GM19023 (cell line): ENCODE measurements around the gene TBC1D8.

Source experiments
- ATAC-seq: cut with Tn5 transposase; IDR thresholded peaks from one replicate; pipeline ENCODE4 v1.9.1; 2021; ENCODE audit warnings: mild to moderate bottlenecking, moderate library complexity; ENCODE audit not compliant: unreplicated experiment

TBC1D8 gene

DNA sequence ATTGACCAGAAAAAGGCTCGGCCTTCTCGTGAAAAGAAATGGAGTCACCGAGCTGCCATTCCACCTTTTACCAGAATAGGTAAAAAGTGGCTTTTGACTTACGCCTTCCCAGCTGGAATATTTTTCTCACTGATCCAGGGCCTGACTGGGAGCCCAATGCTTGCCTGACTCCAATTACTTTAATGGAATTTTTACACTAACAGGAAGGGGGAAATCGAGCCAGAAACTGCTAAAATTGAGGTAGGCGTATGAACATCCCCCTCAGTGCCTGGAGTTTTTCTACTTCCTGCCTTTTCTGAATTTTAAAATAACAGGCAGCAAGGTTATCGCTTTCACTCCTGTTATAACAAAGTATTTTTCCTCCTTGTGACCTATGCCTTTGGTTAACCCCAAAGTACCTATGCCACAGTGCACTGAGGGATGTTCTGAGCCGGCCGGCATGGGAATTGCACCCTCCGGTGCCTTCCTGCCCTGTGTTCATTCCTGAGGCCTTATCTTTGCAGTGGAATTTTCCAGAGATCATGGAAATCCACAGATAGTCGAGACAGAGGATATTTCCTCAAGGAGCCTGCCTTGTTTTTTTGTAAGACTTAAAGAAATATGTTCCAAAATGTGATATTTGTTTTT is 167.4 kb downstream of the TBC1D8 start:
- ATAC-seq = no peak

DNA sequence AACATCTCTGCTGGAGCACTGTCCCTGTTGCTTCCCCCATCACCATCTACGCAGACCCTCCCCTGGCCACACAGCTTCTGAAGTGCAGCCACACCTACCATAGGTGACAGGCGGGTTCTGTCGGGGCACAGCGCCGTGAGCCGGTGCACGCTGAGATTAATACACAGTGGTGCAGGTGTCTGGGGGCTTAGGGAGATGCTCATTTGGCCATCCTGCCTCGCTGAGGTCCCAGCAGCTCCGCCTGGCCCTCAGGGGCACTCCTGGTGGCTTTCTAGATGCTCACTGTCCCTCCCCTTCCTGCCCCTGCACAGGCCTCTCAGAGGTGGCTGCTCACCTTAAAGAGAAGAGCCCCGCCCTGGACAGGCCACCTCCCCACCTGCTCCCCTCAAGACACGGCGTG is 168.0 kb downstream of the TBC1D8 start:
- no peak for ATAC-seq

DNA sequence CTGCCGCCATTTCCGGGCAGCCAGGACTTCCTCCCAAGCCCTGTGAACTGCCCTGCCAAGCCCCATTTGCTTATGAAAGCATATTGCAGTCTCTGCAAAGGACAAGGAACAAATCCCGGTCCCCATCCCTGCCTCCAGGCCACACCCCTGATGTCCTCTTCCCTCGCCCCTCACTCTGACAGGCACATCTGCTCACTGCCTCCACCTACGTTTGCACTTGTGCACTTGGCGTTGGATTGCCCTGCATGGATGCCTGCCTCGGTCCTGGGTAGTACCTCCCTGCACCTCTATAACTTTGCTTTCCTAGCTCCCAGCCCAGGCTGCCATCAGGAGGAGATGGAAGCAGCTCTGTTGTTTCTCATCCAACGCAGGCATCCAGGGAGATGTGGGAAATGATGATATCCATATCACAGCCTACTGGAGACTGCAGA is 168.7 kb downstream of the TBC1D8 start:
- ATAC-seq = no peak

DNA sequence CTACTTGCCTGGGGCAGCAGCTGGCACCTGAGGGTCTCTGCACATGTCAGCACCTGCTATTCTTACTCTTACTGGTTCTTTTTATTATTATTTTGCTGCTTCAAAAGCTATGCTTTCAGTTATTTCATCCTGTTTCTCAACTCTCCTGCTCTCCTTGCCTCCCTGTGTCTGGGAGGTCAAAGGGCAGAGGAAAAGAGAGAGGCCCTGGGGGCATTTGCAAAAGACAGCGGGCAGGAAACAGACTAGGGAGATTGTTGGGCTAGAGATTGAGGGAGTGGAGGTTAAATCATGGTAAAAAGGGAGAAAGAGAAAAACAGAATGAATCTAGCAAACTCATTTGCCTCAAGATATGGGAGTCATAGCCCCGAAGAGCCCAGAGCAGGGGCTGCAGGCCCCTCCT is 170.2 kb downstream of the TBC1D8 start:
- ATAC-seq = no peak

DNA sequence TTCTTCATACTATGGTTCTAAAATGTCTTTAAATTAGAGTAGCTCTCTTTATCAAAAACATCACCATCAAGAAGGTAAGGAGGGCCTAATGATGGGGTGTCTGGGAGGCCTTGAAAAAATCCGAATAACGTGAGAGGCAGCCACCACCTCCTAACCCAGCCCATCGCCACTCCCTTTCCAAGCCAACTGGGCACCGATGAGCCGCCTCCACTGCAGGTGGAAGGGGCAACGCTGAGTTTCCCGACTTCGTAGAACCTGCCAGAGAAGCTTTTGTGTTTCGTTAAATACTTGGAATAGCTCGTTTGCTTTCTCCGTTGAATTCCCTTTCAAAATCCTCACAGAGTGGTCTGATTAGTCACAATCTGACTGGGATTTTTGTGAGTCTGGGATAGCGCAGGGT is 171.1 kb downstream of the TBC1D8 start:
- no peak for ATAC-seq

DNA sequence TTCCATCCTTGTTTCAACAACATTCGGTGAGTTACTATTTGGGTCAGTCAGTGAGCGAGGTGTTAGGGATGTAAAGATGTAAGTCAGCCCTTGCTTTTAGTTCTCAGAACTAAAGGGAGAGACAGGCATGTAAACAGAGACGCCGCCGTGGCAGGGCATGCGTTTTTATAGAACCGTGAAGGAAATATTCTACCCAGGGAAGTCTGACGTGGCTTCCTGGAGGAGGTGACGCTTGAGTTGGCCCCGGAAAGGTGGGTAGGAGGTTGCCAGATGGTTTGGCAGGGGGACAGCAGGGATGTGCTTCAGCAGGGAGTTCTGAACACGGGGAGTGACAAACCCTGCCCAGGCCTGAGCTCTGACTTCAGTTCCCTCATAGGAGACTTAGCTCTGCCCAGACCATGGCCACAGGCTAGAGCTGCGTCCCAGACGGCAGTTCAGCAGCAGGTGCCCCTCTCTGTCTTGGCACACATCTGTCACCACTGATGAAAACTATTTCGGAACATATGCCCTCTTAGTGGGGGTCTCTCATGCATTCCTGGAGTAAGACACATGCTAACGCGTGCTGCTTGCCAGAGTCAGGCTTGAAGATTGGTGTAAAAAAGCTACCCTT is 172.5 kb downstream of the TBC1D8 start:
- ATAC-seq = no peak

DNA sequence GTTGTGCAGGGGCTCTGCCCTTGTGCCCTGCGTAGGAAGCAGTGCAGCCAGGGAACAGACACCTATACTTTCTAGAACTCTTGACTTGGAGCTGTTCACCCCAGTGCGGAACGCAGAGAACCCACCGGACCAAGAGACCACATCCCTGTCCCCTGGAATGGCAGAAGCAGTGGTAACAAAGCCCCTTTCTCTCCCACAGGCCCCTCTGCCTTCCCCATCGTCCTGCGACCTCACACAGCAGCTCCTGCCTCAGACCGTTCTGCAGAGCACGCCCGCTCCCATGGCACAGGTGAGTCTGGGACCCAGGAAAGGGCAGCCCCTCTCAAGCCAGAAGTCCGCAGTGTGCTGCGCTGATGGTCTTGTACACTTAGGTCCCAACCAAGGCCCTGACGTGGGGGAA is 173.7 kb downstream of the TBC1D8 start:
- ATAC-seq = no peak

DNA sequence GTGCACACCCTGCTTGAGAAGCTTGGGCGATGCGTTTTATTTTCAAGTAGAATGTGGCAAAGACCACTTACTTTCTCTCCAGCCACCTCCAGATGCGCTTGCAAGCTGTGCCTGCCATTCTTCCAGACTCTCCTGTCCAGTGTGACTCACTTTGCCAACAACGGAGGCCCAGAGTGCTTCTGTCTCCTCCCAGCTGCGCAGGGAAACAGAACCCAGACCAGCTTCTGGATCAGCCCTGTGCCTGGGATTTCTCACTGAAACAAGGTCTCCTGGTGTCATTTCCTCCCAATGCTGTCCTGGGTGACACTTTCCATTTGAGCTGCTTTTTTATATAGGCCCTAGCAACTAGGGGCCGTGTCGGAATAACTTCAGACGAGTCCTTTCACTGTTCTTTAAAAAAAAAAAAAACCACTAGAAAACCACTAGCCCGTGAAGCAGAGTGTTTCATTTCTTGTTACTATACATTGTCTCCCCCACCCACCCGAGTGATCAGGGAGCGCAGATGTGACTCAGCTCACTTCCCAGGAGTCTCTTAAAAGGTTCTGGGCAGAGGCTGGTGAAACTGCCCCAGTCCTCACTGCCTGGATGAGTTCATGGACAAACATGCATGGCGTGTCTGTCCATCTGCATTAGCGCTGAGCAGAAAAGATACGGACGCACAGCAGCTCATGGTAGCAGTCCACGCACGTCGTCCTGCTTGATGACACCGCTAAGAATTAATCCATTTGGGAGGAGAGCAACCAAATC is 174.4 kb downstream of the TBC1D8 start:
- peak; percentile 77 for ATAC-seq

DNA sequence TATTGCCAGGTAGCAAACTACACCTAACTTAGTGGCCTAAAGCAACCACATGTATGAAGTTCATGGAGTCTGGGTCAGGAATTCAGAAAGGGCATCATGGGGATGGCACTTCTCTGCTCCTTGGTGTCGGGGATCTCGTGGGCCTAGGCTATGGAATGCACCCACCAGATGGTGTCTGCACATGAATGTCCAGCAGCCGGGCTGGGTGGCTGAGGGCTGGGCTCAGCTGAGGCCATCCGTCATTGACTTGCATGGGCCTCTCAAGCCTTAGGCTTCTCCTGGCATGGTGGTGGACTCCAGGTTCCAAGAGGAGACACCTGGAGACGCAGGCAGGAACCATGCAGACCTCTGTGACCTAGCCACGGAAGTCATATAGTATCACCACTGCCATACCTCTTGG is 175.1 kb downstream of the TBC1D8 start:
- no peak for ATAC-seq

DNA sequence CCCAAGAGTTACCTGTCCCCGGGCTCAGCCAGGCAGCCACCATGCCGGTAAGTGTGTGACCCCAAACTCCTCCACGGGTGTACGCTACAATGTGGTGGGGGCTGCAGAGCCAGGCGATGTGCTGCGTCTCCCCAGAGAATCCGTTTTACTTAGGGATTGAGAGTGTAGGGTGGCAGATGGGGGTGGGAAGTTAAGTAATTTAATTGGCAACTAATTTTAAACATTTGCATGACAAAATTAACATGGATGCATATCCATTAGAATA is 175.7 kb downstream of the TBC1D8 start:
- ATAC-seq = no peak

DNA sequence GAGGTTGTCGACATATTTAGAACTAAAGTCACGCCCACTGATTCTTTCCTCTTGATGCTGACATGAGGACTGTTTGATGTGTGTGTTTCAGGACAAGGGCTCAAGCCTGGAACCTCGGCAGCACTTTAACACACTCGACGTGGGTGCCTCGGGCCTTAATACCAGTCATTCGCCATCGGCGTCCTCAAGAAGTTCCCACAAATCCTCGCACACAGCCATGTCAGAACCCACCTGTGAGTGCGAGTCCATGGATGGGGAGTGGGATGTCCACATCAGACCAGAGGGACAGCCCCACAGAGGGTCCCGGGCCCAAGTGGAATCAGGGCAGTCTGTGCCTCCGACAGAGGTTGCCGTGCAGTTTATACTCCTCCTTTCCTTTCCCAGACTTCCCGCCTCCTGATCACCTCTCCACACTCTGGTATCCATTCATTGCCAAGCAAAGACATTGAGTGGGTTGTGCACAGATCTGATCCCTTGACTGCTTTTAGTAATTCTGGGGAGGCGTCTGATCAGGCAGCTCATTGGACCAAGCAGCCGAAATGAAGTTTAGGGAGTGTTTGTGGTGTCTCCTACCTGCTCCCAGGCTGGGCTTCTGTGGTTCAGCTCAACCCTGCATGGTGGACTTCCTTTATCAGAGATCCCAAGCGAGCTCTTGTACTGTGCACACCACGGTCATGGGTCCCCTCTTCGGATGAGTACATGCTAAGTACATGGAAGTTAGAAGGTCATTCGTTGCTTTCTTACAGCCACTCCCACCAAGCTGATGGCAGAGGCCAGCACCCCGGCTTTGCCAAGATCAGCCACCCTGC is 176.3 kb downstream of the TBC1D8 start:
- ATAC-seq = no peak

DNA sequence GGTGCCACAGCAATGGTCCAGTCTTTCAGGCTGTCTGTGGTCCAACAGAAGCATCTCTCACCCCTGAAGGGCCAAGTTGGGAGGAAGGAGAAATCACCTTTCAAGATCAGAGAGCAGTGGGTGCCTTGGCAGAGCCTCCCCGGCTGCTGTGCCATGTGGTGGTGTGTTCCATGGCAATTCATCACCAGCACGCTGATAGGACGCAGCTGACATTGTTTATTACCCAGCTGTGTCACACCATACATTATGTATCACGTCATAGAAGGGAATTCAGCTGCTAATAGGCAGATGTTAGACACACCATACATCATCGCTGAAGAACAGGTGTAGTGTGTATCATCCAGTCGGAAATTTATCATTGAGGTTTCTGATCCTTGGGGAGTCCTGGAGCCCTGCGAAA is 178.7 kb downstream of the TBC1D8 start:
- ATAC-seq = no peak

DNA sequence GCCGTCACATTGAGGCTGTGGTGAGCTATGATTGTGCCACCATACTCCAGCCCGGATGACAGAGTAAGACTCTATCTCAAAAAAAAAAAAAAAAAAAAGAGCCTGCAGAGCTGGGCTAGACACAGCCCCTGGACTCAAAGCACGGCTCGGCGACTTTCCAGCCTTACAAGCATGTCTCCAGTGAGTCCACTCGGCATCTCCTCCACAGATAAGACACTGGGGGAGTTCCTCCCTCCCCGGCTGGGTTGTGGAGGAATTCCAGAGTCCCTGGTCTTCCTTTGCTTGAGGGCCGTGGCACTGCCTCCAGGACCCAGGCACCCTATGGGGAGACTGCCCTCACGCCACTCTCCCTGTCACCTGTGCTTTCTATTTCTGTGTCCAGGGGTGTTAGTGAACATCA is 180.0 kb downstream of the TBC1D8 start:
- no peak for ATAC-seq

DNA sequence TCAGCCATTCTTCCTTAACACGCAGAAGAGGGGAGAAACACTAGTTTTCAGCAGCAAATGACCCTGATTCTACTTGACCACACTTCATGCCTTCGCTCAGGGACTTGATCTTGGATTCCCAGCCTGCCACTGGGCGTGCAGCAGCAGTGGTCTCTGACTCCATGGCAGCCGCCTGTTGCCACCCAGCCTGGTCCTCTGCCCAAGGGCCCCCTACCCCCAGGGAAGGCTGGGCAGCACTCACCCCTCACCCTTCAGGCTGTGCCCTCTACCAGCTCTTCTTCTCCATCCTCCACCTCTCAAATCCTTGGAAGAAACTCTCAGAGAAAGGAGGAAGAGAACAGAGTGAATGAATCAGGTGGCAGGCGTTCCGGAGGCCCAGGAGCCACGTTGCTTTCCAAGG is 181.2 kb downstream of the TBC1D8 start:
- ATAC-seq = no peak

DNA sequence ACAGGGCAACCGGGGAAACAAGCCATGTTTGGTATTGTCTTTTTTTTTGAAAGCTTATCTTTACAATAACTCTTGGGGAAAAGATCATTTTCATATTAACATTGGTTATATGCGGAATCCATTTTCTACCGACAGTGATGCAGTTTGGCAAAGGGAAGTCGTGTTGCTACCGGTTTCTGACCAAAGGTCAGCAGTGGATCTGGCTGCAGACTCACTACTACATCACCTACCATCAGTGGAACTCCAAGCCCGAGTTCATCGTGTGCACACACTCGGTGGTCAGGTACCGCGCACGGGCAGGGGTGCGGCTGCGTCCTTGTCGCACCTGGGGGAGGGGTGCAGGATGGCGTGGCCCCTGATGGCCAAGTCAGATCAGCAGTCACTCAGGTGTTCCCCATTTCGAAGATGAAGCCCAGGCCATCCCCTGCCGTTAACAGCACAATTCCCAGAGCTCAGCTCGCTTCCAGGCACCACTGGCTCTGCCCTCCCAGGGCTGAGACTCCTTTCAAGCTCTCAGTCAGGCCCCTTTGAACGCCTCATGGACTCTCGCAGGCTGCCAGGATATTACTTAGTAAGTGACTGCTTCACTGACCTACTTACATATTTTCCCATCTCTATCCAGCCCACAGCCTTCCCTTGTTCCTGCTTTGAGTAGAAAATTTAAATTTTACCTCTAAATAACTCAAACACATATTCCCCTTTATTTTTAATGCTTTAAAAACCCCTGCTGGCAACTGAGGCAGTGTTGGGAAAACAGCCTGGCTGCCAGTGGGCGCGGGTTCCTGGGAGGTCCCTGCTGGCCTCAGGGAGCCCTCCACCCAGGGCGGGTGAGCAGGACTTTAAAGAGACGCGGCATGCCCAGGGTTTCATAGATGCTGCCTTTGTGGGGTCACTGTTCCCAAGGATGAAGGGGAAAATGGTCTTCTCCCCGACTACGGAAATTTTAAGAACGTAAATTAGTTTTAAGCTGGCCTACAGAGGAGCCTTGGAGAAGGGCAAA is 182.7 kb downstream of the TBC1D8 start:
- no peak for ATAC-seq

DNA sequence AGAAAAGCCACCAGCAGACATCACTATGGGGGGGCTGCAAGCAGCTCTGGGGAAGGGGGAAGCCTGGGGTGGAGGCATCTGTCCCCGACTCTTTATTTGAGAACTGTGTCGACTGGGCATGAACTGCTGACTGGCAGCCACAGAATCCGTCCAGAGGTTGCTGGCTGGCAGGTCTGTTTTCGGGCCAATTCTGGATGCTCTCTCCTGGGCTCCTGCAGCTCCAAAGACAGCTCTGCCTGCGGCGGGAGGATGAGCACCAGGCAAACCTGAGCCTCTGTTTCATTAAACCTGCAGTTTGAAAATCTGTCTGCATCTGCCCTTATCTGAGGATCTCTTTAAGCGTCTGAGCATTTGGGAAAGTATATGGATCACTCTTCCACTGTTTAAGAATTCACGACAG is 183.5 kb downstream of the TBC1D8 start:
- ATAC-seq = no peak

DNA sequence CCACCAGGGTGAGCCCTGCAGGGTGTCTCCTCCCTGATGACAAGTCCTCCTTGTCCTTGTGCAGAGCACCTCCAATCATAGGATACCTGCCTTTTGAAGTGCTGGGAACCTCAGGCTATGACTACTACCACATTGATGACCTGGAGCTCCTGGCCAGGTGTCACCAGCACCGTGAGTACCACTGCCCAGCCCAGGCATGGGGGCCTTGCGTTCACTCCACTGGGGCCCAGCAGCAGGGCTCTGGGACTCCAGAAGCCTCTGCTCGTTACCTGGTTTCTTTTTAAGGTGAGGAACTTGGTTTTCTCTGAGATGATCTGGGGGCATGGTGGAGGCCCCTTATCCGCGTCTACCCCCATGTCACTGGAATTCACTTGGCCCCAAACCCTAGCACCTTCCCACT is 185.6 kb downstream of the TBC1D8 start:
- ATAC-seq = no peak

DNA sequence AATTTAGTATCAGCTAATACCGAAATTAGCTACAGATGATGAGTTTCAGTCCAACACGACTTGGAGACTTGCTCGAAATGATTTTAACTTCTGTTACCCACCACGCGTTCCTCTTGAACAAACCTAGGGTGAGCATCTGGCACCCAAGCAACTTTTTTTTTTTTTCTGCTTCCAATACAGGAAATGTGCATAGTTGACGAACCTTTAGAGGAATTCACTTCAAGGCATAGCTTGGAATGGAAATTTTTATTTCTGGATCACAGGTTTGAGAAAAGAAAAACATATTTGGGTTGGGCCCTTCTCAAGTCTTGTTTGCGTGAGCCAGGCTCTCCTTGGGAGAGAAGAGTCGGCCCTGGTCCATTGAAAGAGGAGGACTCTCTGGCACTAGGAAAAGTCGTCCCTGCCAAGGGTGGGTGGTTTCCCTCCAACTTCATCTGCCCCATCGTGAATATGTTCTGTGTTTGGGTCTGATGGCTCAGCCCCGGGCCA is 186.5 kb downstream of the TBC1D8 start:
- ATAC-seq = no peak

DNA sequence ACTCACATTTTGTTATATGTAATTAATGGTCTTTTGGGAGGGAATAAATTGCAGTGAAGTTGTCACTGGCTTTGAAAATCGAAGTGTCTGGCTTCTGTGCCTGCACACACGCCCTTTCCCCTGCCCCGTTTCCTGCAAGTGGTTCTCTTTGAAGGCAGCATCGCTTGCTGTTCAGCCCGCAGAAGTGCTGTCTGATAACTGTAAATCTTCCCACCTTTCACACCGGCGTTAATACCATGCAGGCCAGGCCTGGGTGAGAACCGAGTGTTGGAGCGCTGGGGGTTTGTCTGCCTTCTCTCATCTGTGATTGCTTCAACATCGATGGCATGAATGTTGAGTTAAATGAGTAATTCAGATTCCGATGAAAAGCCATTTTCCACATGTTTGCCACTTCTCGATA is 187.0 kb downstream of the TBC1D8 start:
- ATAC-seq = no peak

DNA sequence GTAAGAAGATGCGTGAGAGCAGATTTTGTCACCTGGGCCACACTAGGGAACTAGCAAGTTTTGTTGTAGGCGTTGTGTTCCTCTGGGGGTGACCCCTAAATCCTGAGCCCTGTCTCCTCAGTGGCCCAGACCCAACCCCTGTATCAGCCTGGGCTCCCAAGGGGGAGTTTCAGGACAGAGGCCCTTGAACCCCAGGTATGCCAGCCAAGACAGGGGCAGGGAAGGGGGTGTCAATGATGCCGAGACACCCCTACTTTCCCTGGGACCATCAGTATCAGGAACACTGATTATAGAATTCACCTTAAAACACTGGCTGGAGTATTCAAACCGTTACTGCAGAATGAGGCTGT is 188.2 kb downstream of the TBC1D8 start:
- no peak for ATAC-seq
